SU-DHL-6 (cell line): ENCODE measurements around the gene SLC6A8.
"Not testable (repeated sequence)": the region's sequence is repeated elsewhere in the genome, so short reads cannot be mapped to it uniquely, and the experiment has no call there.

Experiments used
- CTCF ChIP-seq: fragments of 200-600 bp; sonication (generic); IDR thresholded peaks from one replicate; pipeline ENCODE4 v1.5.1; 2017; ENCODE audit warnings: antibody characterized with exemption, mild to moderate bottlenecking, low read length, moderate library complexity; ENCODE audit not compliant: insufficient read depth, poor library complexity, severe bottlenecking
- EZH2phosphoT487 ChIP-seq: fragments of 200-600 bp; sonication (generic), shearing (Covaris generic); conservative IDR thresholded peaks from 2 replicates; pipeline ENCODE4 v1.6.1; 2018; ENCODE audit warnings: mild to moderate bottlenecking, antibody characterized with exemption, low read length, moderate library complexity, mixed read lengths

GRCh38 chrX:153730115-153730514 lies 42.4 kb downstream of the SLC6A8 start:
- TF ChIP-seq CTCF, EZH2phosphoT487: not testable (repeated sequence)
